Measurements from ENCODE around the gene SHISA5.
"Not testable (repeated sequence)": the region's sequence is repeated elsewhere in the genome, so short reads cannot be mapped to it uniquely, and the experiment has no call there.

Gene SHISA5

DNA sequence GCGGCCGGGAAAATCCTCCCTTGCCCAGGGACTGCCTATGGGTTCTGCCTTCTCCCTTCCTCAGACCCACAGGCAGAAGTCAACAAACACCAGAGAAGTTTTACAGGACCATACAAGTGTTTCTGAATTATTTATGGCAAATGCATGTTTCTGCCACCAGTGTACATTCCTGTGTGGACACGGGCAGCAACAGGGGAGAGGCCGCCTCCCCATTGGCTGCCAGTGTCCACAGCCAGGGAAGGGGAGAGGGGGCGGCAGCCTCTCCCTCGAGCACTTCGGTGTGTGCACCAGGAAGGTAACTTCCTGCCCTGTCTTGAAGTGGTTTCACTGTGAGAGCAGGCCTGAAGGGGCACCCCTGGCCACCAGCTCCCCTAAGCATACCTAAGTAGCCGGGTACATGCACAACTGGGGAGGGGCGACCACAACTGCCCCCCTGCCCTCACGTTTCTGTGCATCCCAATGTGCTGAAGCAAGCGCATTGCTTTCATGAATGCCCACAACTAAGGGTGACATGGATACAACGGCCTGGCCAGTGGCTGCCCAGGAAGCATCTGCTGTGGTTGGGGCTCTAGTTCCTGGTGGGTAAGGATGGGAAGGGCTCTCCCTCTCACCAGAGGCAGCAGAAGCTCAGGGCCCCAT, 14.8 kb upstream of the SHISA5 start:
- DNase-seq, result no peak

DNA sequence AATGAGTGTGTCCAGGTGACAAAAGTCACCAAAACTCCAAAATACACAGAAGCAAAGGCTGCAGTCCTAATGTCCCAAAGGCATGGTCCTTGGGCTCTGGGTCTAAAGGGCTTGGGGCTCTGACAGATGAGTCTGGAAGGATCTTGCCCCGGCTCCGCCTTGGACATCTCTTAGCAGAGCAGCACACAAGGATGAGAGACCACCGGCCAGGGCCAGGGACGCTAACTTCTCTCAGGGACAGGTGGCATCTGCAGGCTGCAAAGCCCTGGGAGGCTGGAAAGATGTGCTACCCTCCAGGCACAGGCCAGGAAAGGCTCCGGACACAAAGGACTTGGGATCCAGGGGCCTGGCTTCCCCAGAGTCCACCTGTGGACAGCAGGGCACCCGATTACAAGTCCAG, 14.1 kb upstream of the SHISA5 start:
- no peak for DNase-seq

DNA sequence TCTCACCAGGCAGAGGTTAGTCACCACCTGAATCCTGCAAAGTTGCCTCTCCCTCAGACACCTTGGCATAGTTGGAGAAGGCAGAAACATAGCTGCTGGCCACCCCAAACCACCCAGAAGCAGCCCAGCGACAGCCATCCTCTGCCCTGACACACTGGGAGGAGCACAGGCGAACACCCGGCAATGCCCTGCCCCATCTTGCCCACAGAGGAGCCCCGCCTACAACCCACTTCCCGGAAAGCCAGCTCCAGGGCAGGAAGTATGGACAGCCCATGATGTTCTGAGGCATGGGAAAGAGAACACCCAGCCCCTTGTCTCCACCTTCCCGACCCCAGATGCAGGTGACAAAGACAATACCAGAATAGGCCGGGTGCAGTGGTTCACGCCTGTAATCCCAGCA, 12.6 kb upstream of the SHISA5 start:
- DNase-seq, result no peak

DNA sequence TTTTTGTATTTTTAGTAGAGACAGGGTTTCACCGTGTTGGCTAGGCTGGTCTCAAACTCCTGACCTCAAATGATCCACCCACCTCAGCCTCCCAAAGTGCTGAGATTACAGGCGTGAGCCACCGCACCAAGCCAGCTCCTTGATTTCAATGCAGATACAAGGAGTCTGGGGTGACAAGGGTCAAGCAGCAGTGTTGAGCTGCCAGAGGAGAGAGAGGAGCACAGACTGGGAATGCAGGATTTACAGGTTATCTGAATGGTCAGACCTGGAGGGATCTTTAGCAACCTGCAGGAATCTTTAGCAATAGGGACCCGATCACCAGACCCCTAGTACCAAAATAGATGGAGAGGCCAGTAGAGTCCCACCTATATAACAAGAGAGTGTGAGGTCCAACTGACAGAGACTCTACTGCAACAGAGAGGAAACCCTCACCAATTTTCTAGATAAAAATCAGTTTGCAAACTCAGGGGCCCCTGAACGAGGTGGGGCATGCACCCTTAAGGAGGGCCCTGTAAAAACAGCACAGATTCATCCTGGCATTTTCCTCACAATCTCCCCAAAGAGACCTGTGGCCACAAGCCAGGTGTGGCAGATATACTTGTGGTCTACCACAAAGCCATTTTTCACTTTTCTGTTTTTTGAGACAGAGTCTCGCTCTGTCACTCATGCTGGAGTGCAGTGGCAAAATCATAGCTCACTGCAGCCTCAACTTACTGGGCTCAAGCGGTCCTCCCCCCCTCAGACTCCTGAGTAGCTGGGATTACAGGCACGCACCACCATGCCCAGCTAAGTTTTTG, 10.7 kb upstream of the SHISA5 start:
- no peak for DNase-seq

DNA sequence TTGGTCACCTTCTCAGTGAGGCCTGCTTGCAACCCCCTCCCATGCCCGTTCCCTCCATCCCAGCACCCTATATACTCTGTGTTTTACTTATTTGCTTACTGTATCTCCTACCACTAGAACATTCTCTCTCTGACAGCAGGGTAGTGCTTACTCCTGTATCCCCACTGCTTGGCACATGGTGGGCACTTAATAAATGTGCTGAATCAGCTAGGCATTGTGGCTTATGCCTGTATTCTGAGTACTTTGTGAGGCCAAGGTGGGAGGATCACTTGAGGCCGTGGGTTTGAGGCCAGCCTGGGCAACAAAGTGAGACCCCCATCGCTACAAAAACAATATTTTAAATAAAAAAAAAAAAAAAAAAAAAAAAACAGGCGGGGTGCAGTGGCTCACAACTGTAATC, 7.6 kb upstream of the SHISA5 start:
- no peak for DNase-seq

DNA sequence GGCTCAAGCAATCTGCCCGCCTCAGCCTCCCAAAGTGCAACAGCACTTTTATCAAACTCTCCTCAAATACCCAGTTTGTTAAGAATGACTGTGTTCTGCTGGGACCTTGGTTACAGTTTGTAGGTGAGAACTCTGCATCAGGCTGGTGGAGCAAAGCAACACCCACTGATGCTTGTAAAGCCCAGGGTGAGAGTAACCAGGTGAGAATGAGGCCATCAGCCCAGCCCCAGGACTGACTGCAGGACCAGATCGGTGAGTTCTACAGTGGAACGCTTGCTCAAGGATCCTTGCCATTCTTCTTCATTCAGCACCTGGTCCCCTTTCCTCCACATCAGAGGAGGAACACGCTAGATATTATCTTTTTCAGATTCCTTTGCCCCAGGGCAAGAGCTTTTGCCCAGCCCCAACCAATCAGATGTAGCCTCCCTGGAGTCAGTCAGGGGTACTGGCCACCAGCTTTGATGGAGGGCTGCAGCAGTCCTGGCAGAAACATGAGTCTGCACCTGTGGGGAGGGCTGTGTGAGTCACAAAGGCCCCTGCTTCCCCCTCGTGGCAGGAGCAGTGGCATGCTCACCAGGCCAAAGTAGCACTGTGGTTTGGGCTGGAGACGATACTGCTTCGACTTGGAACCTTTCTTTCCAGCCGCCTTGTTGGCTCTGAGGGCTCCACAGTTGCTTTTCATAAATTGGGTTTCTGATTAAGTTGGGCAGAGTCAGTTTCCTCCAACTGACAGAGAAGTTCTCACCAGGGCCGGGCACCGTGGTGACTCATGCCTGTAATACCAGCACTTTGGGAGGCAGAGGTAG, 3.5 kb upstream of the SHISA5 start:
- no peak for DNase-seq

DNA sequence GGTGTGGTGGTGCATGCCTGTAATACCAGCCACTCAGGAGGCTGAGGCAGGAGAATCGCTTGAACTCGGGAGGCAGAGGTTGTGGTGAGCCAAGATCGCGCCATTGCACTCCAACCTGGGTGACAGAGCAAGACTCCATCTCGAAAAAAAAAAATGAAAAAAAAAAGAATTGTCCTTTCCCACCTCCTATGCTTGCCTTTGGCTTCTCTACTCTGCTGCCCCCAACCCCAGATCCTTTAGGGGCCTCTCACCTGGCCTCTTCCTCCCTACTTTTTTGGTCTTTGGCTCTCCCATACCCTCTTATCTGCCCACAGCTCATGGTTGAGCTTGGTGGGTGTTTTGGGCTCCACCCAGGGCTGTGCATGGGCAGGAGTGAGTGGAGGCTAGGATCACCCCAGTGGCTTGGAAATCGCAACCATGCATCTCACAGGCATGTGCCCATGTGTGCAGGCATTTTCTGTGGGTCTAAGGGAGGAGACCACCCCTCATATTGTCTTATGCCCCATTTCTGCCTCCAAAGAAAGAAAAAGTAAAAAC, 2.1 kb upstream of the SHISA5 start:
- DNase-seq, result no peak

DNA sequence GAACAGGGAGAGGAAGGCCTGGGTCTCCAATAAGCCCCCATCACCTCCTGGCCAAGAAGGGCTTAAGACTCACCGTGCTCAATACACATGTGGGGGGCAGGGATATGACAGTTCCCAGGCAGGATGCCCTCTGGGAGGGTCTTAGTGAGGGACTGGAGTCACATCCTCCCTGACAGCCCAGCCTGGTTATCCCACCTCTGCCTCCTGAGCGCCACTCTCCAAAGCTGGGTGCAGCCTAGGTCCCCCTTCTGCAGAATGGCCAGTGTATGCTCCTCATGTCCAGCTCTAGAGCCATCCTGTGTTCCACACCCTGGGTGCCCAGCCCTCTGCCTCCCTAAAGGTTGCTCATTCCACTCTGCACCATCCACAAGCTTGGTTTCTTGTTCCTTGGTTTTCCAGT, 1.2 kb upstream of the SHISA5 start:
- DNase-seq, result no peak

DNA sequence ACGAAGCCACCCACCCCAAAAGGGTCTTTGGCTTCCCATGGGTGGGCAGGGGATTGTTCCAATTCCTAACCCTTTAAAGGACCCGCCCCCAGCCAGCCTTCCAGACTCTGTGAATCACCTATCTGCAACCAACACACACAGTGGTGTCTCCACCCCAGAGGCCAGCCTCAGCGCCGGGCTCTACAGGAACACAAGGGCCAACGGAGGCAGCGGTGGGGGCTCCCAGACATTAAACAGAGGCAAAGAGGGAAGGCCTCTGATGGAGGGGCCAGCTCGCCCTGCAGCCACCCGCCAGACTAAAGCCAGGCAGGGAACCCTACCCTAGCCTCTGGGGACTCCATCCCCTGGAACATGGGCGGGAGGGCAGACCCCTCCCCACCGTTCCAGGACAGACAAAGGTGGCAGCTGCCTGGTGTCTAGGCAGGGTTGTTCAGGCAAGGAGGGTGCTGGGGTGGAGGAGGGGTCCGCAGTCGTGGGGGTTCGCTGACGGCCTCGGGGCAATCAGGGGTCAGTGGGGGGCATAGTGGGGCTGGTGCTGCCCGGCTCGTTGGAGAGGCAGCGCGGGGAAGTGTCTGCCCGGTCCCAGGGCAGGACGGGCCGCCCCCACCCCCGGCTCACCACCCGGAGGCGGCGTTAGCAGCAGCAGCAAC, 448 bp downstream of the SHISA5 start:
- DNase-seq, result no peak

DNA sequence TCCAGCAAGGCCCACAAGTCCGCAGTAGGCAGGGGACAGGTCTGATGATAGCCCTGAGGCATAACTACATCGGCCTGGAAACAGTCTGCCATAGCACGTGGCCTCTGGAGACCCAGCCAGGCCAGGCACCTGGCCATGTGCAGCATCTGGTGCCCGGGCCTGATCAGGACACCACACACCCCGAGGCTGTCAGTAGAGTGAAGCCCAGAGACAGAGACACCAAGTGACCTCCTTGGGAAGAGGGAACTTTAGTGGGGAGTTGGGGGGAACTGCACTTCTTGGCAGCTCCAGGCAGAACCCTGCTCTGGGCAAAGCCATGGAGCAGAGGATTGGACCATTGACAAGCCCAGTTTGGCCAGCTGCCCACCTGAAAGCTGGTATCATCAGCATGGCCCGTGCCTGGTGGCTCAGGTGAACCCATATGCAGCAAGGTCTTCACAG, 1.2 kb downstream of the SHISA5 start:
- DNase-seq, result no peak

DNA sequence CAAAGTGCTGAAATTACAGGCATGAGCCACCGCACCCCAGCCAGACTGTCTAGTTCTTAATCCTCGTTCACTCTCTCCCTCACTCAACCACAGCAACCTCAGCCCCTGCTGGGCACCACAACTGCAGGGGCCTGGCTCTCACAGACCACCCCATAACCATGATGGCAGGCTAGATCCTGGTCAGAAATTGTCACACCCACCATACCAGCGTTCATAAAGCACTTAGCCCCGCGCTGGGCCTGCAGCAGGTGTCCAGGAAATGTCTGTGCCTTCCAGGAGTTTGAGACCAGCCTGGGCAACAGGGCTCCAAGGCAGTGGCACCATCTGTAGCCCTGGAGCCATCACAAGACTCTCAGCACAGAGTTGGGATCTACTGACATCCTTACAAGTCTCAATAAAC, 1.9 kb downstream of the SHISA5 start:
- DNase-seq, result no peak

DNA sequence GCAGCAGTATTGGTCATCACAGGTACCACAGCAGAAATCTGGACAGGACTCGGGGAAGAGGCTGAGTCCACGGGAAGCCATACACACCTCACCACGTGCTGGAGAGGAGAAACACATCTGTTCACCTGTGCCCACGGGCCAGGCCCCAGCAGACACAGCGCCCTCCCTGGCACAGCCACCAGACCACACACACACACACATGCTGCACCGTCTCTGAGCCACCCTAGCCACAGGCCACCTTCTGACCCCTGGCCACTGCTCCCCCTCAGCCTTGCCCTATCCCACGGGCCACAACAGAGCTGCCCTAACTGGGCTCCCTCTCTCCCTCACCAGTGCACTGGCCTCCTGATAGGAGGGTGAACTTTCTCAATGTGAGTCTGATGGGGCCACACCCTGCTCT, 2.8 kb downstream of the SHISA5 start:
- no peak for DNase-seq

DNA sequence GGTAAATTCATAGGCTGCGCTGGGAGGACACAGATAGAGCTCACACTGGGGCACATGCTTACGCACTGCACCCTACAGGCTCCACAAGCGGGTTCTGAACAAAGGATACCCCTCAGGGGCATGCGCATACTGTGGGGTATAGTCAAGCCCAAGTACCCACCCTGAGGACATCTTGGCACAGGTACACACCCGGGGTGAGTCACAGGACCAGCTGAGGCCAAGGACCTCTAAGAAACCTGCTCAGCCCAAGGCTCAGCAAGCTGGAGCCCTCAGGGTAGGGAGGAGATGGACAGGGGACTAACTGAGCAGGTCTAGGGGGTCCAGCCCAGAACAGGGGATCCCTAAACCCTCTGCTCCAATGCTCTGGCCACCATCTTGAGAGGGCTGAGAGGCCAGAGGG, 3.3 kb downstream of the SHISA5 start:
- DNase-seq, result no peak

DNA sequence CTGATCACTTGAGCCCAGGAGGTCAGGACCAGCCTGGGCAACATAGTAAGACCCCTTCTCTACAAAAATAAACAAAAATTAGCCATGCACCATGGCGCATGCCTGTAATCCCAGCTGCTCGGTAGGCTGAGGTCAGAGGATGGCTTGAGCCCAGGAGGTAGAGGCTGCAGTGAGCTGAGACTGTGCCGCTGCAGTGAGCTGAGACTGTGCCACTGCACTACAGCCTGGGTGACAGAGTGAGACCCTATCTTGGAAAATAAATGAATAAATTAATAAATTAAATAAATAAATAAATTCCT, 10.8 kb downstream of the SHISA5 start:
- DNase-seq, result no peak

DNA sequence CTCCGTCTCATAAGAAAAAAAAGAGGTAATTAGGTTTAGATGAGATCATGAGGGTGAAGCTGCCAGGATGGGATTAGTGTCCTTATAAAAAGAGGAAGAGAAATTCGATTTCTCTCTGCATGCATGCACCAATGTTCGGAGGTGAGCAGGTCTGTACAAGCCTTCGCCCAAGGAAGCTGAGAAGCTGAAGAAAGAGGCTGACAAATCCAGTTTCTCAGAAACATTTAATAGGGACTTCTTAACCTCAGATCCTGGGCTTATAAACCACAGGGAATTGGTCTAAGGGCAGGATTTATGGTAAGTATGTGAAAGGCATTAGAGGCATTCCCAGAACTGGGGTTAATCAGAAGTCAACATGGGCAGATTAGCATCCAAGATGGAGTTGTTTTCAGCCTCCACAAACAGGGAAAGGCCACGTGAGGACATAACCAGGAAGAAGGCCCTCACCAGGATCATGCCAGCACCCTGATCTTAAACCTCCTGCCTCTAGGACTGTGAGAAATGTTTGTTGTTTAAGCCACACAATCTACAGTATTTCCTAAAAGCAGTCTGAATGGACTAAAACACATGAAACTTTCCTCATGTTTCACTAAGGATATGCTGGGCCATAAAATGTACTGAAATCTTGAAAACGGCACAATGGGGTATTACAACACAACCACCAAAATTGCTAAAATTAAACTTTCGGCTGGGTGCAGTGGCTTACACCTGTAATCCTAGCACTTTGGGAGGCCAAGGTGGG, 11.3 kb downstream of the SHISA5 start:
- DNase-seq, result no peak

DNA sequence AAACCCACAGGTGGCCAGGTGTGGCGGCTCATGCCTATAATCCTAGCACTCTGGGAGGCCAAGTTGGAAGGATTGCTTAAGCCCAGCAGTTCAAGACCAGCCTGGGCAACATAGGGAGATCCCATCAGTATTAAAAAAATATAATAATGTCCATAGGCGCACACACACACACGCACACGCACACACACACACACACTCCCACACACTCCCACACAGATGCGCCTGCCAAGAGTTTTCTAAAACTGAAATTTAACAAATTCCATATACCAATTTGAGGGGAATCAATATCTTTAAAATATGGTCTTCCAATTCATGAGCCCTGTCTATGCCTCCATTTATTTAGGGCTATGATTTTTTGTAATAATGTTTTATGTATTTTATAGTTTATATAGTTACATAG, 17.0 kb downstream of the SHISA5 start:
- no peak for DNase-seq

DNA sequence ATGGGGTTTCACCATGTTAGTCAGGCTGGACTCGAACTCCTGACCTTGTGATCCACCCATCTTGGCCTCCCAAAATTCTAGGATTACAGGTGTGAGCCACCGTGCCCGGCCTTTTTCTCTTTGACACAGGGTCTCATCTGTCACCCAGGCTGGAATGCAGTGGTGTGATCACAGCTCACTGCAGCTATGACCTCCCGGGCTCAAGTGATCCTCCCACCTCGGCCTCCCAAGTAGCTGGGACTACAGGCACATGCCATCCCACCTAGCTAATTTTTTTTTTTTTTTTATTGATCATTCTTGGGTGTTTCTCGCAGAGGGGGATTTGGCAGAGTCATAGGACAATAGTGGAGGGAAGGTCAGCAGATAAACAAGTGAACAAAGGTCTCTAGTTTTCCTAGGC, 21.2 kb downstream of the SHISA5 start:
- DNase-seq, result not testable (repeated sequence)

DNA sequence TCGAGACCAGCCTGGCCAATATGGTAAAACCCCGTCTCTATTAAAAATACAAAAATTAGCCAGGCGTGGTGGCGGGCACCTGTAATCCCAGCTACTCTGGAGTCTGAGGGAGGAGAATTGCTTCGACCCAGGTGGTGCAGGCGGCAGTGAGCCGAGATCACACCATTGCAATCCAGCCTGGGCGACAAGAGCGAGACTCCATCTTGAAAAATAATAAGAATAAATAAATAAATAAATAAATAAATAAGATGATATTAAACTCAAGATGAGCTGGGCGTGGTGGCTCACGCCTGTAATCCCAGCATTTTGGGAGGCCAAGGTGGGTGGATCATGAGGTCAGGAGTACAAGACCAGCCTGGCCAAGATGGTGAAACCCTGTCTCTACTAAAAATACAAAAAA, 23.1 kb downstream of the SHISA5 start:
- not testable (repeated sequence) for DNase-seq

DNA sequence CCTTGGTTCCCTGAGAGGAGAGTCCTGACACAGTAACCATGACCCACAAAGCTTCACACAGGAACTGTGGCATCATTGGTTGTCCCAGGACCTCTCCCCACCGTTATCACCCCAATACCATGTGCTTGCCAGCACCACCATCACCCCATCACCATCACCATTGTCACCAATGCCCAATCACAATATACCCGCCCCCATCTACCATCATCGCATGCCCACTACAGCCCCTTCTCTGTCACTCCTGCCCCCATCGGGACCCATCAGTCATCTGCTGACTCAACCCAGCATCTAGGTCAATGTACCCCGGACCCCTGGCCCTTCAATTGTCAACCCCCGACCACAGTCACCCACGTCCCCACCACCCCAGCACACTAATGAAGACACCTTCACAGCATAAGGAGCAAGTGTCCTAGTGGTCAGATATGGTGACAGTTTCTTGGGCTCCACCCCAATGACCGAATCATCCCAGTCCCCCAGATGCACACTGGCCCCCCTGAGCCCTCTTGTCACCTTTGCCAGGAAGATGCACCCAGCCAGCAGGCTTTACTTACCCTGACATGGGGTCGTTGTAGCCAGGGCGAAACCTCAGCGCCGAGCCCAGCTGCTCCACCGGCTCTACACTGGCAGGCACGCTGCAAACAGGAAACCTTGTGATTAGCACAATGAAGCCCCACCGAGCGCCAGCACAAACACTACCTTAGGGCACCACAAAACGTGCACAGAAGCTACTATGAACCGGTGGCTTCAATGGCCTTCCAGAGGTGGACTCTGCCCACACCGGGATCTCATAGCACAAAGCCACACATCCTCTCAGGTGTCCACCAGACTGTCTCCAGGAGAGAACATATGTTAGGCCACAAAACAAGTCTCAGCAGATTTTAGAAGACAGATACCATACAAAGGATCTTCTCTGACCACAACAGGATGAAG, 25.1 kb downstream of the SHISA5 start:
- no peak for DNase-seq

DNA sequence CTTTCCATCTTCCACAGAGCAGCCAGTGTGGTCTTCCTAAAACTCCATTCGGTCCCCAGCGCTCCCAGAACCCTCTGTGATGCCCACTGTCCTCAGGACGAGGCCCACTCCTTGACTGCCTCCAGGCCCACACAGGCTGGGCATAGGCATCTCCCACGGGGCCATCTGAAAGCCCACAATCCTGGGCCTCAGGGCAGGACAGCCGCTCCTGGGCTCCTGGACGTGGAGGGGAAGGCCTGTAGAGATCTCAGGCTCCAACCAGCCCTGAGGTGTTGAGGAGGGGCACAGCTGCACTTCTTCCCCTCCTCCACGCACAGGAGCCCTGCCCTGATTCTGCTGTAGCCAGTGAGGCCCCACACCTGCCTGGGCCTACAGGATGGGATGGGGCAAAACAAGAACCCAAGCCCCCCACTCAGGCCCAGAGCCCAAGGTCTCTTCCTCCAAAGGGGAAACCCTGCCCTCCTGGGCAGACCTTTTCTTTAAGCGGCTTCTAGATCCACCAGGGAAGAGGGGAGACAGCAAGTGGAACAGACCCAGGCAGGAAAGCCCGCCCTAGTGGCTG, 25.9 kb downstream of the SHISA5 start:
- no peak for DNase-seq

DNA sequence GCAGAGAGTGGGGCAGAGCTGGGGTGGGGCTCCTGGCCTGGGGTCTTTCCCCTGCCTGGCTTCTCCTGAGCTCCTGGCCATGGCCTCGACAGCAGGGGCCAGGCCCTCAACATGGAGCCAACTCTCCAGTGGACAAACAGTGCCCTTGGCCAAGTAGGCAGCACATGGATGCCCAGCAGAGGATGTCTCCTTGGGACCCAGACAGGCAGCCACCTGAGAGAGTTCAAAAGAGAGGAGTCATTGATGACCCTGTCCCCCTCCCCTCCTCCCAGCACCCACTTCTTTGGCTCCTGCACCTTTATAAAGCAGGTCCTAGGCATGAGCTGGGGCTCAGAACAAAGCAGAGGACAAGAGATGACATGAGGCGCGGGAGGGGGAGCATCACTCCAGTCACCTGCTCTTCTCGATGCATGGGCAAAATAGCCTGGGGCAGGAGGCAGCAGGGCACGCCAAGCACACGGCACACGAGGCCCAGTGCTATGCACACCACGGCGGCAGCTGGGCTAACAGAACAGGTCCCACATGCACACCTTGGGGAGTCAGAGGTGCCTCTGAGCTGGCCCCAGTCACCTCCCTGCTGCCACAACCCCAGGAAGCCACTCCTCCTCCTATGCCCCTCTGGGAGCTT, 27.4 kb downstream of the SHISA5 start:
- no peak for DNase-seq

Measured in NCI-H510A treated with DMSO at 0.1 percent for 48 hours (cell line).